ENCODE measurements around the gene UBE2H.

DNA sequence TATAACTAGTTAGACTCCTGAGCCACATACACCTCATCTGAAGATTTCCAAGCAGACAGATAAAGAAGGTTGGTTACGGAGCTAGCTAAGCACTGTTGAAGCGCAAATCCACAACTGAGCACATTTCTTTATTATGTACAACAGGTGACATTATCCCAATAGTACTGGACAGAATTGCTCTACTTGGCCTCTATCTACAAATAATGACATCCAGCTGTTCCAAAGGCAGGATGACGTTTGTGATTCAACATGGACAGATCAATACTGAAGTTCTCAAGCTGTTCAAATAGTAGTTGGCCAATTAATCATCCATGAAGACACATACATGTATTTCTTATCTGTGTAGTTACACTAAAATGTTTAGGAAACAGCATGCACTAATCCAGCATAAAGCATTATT, 101.0 kb downstream of the UBE2H start:
- TF ChIP-seq POLR2AphosphoS5 (IDR thresholded peaks at IDR 0.05) (no peak), POLR2A (IDR thresholded peaks at IDR 0.05) (no peak)
- TF ChIP-seq, protein P1, sequence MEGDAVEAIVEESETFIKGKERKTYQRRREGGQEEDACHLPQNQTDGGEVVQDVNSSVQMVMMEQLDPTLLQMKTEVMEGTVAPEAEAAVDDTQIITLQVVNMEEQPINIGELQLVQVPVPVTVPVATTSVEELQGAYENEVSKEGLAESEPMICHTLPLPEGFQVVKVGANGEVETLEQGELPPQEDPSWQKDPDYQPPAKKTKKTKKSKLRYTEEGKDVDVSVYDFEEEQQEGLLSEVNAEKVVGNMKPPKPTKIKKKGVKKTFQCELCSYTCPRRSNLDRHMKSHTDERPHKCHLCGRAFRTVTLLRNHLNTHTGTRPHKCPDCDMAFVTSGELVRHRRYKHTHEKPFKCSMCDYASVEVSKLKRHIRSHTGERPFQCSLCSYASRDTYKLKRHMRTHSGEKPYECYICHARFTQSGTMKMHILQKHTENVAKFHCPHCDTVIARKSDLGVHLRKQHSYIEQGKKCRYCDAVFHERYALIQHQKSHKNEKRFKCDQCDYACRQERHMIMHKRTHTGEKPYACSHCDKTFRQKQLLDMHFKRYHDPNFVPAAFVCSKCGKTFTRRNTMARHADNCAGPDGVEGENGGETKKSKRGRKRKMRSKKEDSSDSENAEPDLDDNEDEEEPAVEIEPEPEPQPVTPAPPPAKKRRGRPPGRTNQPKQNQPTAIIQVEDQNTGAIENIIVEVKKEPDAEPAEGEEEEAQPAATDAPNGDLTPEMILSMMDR (IDR thresholded peaks at IDR 0.05) = no peak

All from upper lobe of left lung (tissue), 4 donors.